ENCODE results near the gene MOB1B. TPM values are rescaled to one million over a fixed set of nuclear protein-coding genes. Genes with fewer than 3 reads are reported as not detected.
"Not testable (repeated sequence)": the region's sequence is repeated elsewhere in the genome, so short reads cannot be mapped to it uniquely, and the experiment has no call there.

MOB1B gene
- polyA plus RNA-seq, 3 donors: 35.2 to 73.4 (median 48.4) TPM

DNA sequence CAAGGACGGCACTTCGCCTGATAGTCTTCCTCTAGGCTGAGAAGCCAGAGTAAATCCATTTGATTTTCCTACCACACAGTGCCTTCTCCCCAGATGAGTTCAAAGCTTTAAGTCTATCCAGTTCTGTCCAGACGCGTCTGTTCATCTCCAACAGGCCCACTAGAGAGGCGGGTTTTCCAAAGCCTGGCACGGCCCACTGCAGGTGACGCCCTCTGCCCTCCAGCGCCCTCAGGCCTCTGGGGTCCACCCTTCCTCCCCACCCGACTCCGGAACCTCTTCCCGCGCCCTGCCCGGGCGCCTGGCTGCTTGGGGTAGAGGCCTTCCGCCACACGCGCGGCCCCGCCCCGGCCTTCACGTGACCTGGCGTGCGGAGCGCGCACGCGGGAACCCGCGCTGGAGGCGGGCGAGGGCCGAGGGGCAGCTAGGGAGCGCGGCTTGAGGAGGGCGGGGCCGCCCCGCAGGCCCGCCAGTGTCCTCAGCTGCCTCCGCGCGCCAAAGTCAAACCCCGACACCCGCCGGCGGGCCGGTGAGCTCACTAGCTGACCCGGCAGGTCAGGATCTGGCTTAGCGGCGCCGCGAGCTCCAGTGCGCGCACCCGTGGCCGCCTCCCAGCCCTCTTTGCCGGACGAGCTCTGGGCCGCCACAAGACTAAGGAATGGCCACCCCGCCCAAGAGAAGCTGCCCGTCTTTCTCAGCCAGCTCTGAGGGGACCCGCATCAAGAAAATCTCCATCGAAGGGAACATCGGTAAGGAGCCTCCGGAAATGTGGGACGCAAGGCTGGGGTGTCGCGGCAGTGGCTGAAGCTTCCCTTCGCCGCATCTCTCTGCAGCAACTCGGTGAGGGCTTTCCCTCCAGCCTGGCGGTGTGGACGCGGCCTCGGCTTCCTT is 91.3 kb downstream of the MOB1B start, which contains the start of gene DCK:
DCK (plus strand) TSS at position 469 of the 888 bp plus-strand sequence; CDS start at position 656, 187 bp downstream.
- peak in 10 of 11 donors; percentile 75 to 89 (median 86) for DNase-seq (ENCODE audit: extremely low read depth in 1 of 11, low read depth in 9 of 11, low spot score in 4 of 11)

DNA sequence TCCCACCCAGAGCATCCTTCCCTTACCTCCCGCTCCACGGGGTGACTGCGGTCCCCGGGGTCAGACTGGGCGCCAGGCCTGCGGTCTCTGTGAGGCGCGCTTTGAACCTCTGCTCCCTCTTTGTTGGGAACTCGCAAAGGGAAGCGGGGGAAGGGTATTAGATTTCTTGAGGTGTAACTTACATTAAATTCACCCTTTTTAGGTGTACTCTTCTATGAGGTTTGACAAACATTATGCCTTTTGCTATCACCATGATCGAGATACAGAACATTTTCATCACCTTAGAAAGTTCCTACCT is 91.8 kb downstream of the MOB1B start:
- DNase-seq (ENCODE audit: extremely low read depth in 1 of 11, low read depth in 9 of 11, low spot score in 4 of 11): peak in 1 of 11 donors; percentile 30

DNA sequence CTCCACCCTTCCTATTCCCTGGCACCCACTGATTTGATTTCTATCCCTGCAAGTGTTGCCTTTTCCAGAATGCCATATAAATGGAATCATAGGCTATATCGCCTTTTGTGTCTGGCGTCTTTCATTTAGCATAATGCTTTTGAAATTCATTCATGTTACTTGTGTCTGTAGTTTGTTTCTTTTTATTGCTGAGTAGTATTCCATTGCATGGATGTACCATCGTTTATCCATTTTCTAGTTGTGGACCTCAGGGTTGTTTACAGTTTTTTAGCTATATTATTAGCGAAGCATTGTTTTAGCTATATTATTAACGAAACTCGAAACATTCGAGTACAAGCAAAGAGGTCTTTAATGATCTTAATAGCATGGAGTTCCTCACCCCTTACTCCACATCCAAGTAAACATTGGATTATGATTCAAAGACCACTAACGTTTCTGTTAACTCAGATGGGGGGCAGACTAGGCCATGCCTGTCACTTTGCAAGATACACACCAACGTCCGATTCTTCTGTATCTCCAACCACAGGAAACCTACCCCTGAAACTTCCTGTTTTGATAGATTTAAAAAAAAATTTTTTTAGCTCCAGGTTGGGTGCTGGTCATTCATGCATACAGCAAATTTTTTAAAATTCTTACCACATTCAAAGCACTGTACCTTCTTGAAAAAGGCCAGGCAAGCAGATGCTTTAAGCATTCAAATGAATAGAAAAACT is 92.4 kb downstream of the MOB1B start:
- no peak for DNase-seq (ENCODE audit: extremely low read depth in 1 of 11, low read depth in 9 of 11, low spot score in 4 of 11)

DNA sequence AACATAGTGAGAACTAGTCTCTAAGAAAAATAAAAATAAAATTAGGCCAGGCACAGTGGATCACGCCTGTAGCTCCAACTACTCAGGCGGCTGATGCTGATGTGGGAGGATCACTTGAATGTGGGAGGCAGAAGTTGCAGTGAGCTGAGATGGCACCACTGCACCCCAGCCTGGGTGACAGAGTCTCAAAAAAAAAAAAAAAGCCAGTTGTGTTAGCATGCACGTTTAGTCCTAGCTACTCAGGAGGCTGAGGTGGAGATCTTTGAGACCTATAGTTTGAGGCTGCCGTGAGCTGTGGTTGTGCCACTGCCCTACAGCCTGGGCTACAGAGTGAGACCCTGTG is 93.8 kb downstream of the MOB1B start:
- no peak for DNase-seq (ENCODE audit: extremely low read depth in 1 of 11, low read depth in 9 of 11, low spot score in 4 of 11)

DNA sequence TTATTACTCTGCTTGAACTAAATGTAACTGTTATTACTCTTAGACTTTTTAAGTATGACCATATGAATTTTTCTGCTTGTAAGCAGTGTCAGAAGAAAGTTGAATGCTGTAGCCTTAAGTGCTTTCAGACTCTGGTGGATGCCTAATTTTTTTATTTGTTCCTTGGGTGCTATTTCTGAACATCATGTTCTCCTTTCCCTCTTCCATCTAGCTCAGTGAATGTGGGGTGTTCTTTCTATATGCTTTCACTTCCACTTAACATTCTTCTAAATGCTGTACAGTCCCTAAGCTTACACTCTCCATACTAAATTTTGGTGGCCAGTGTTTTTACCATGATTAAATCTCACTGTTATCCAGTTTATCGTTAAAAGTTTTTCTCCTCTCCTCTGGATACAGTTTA is 94.9 kb downstream of the MOB1B start:
- no peak for DNase-seq (ENCODE audit: extremely low read depth in 1 of 11, low read depth in 9 of 11, low spot score in 4 of 11)

DNA sequence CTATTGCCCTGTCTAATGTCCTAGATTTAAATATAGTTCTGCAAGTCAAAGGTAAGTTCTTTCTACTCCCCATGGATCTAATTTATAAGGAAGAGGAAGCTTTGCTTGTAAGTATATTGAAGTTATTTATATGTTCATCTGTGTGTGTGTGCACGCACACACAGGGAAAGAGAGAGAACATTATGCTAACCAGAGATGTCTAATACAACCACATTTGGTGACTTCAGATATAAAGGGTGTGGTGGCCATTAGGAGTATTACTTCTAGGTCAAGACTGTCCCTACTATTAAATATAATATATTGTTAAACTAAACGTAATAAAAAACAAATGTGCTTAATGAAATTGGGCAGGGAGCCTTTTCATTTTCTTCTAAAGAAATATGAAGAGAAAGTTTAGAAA is 95.4 kb downstream of the MOB1B start:
- no peak for DNase-seq (ENCODE audit: extremely low read depth in 1 of 11, low read depth in 9 of 11, low spot score in 4 of 11)

DNA sequence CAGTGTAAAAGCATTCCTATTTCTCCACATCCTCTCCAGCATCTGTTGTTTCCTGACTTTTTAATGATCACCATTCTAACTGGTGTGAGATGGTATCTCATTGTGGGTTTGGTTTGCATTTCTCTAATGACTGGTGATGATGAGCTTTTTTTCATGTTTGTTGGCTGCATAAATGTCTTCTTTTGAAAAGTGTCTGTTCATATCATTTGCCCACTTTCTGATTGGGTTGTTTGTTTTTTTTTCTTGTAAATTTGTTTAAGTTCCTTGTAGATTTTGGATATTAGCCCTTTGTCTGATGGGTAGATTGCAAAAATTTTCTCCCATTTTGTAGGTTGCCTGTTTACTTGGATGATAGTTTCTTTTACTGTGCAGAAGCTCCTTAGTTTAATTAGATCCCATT is 97.5 kb downstream of the MOB1B start:
- DNase-seq (ENCODE audit: extremely low read depth in 1 of 11, low read depth in 9 of 11, low spot score in 4 of 11): not testable (repeated sequence)

DNA sequence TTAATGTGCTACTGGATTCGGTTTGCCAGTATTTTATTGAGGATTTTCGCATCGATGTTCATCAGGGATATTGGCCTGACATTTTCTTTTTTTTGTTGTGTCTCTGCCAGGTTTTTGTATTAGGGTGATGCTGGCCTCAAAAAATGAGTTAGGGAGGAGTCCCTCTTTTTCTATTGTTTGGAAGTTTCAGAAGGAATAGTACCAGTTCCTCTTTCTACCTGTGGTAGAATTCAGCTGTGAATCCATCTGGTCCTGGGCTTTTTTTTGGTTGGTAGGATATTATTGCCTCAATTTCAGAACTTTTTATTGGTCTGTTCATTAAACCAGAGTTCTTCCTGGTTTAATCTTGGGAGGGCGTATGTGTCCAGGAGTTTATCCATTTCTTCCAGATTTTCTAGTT is 99.2 kb downstream of the MOB1B start:
- DNase-seq (ENCODE audit: extremely low read depth in 1 of 11, low read depth in 9 of 11, low spot score in 4 of 11): not testable (repeated sequence)

DNA sequence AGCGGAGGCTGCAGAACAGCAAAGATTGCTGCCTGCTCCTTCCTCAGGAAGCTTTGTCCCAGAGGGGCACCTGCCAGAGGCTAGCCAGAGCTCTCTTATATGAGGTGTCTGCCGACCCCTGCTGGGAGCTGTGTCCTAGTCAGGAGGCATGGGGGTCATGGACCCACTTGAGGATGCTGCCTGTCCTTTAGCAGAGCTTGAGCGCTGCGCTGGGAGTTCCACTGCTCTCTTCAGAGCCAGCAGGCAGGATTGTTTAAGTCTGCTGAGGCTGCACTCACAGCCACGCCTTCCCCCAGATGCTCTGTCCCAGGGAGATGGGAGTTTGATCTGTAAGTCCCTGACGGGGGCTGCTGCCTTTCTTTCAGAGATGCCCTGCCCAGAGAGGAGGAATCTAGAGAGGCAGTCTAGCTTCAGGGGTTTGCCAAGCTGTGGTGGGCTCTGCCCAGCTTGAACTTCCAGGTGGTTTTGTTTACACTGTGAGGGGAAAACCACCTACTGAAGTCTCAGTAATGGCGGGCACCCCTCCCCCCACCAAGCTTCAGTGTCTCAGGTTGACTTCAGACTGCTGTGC is 102.2 kb downstream of the MOB1B start:
- no peak for DNase-seq (ENCODE audit: extremely low read depth in 1 of 11, low read depth in 9 of 11, low spot score in 4 of 11)

DNA sequence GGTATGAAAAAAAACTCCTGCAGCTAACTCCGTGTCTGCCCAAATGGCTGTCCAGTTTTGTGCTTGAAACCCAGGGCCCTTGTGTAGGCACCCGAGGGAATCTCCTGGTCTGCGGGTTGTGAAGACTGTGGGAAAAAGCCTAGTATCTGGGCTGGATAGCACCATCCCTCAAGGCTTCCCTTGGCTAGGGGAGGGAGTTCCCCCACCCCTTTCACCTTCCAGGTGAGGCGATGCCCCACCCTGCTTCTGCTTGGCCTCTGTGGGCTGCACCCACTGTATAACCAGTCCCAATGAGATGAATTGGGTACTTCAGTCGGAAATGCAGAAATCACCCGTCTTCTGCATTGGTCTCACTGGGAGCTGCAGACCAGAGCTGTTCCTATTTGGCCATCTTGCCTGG is 102.9 kb downstream of the MOB1B start:
- not testable (repeated sequence) for DNase-seq (ENCODE audit: extremely low read depth in 1 of 11, low read depth in 9 of 11, low spot score in 4 of 11)

DNA sequence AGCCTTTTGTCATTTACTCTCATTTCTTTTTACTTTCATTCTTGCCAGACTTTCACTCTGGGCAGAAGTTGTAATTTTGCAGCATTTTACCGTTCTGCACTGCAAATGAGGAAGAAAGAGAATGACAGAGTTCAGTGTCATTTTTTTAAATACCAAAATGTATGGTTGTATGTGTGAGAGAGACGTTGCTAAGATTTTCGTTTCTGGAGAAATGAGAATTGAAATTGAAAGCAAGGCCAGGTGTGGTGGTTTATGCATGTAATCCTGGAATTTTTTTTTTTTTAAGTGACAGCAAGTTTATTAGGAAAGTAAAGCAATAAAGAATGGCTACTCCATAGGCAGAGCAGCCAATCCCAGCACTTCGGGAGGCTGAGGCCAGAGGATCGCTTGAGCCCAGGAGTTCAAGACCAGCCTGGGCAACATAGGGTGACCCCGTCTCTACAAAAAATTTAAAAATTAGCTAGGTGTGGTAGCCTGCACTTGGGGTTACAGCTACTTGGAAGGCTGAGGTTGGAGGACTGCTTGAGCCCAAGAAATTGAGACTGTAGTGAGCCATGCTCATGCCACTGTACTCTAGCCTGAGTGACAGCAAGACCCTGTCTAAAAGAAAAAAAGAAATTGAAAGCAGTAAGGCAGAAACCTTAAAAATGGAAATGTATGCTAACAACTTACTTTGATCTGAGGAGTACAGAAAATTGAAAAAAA is 104.2 kb downstream of the MOB1B start:
- no peak for DNase-seq (ENCODE audit: extremely low read depth in 1 of 11, low read depth in 9 of 11, low spot score in 4 of 11)

DNA sequence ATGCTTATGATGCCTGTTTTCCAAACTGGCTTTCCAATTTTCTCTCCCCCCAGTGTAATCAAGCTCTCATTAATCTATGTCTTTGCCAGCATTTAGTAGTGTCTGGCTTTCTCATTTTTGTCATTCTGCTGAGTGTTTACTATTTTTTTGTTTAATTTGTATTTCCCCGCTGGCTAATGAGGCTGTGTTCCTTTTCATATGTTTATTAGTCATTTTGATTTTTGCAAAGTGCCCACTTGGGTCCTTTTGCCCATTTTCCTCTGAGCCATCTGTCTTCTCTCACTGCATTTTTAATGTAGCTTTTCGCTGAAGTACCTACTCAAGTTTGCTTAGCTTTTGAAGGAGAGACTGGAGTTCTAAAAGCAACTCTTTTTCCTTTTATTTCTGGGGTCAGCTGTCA is 106.0 kb downstream of the MOB1B start:
- DNase-seq (ENCODE audit: extremely low read depth in 1 of 11, low read depth in 9 of 11, low spot score in 4 of 11): no peak

DNA sequence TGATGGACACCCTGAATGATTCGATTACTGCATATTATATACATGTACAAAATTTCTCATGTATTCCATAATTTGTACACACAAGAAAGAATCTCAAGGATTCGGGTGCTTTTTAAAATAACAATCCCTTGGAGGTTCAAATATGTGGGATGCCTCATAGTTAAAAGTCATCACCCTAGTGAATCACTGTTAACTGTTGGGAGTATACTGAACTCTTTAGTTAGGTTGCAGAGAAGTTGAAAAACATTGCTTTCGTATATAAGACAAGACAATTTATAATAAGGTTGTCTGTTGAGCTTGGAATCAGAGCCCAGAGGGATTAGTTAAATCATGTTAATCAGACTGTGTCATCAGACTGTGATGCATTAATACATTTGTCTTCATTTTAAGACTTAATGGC is 106.9 kb downstream of the MOB1B start:
- DNase-seq (ENCODE audit: extremely low read depth in 1 of 11, low read depth in 9 of 11, low spot score in 4 of 11): no peak

DNA sequence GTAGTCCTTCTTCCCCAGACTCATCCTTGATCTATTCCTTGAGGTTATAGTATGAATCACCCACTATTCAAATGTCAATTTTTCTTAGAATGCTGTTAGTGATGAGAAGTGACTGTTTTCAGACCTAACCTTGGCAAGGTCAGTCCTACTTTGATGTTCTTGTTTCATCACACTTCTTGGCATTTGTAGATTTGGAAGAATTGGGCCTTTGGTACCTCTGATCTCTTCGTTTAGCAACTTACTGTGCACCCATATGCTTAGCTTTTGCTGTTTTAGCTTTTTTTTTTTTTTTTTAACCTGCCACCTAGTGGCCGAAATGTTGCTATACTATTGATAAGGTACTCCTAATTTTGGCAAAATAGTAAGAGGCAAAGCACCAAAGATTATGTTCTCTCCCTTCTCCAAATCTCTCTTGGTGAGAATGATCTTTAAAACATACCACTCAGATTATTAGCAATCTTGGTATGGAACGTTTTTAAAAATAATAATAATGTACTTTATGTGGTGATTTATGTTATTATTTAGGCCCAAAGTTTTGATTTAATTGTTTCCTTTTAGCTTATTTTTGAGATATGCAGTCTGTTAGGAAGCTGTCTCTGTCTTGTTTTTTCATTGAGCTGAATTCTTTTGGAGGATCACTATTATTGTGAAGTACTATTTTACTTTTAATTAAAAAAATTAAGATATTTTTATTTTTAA is 107.9 kb downstream of the MOB1B start:
- peak in 1 of 11 donors; percentile 35 for DNase-seq (ENCODE audit: extremely low read depth in 1 of 11, low read depth in 9 of 11, low spot score in 4 of 11)

DNA sequence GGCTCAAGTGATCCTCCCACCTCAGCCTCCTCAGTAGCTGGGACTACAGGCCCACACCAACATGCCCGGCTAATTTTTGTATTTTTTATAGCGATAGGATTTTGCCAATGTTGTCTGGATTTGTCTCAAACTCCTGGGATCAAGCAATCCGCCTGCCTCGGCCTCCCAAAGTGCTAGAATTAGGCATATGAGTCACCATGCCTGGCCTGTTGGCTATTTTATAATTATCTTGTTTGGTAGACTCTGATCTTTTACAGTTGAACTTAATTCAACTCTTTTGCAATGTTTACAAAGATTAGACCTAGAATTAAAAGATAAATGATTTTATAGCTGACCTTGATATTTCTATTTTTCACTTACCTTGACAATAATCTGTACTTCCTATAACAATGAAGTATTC is 109.3 kb downstream of the MOB1B start:
- no peak for DNase-seq (ENCODE audit: extremely low read depth in 1 of 11, low read depth in 9 of 11, low spot score in 4 of 11)

DNA sequence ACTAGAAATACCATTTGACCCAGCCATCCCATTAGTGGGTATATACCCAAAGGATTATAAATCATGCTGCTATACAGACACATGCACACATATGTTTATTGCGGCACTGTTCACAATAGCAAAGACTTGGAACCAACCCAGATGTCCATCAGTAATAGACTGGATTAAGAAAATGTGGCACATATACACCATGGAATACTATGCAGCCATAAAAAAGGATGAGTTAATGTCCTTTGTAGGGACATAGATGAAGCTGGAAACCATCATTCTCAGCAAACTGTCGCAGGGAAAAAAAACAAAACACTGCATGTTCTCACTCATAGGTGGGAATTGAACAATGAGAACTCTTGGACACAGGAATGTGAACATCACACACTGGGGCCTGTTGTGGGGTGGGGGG is 115.2 kb downstream of the MOB1B start:
- not testable (repeated sequence) for DNase-seq (ENCODE audit: extremely low read depth in 1 of 11, low read depth in 9 of 11, low spot score in 4 of 11)

DNA sequence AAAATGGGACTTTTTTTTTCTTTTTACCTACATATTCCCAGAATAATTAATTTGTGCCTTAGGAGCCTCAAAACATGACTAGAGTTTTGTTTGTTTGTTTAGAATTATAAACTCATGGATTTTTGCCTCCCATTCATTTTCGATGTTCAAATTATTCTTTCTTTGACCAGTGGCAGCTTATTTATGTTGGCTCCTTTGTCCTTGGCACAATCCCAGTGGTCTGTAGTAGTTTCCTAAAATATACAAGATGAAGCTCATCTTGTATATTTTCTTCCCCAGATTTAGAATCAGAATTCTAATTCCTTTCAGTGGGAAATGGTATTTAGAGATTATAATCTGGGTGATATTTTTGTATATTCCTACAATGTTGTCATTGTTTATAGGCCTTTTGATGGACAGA is 118.4 kb downstream of the MOB1B start:
- DNase-seq (ENCODE audit: extremely low read depth in 1 of 11, low read depth in 9 of 11, low spot score in 4 of 11): no peak

DNA sequence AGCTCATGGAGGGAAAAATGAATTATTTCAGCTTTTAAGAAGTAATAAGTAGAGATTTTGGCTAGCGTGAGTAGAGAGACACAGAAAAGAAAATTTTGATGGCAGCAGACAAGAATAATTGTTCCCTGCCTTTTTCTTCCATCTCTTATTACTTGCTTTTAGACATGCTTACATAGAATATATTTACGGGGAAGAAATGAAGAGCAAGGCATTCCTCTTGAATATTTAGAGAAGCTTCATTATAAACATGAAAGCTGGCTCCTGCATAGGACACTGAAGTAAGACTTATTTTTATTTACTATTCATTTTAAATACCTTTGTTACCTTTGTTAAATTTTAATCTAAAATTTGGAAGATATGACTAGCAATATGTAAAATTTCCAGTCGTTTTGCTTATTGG is 123.5 kb downstream of the MOB1B start:
- no peak for DNase-seq (ENCODE audit: extremely low read depth in 1 of 11, low read depth in 9 of 11, low spot score in 4 of 11)

DNA sequence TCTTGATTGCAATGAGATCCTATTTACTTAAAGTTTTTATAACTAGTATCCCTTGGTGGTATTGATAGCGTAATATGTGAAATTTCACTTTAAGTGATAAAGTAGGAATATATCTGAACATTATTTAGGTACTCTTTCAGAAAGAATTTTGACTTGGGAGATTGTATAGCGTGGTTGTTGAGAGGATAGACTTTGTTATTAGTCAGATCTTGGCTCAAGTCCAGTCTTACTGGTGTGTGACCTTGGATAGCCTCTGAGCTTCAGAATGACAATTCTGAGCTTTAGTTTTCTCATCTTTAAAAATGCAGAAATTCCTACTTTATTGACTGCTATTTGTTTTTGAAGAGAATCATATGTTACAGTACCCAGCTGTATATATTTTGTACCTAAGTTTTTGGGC is 123.9 kb downstream of the MOB1B start:
- peak in 1 of 11 donors; percentile 22 for DNase-seq (ENCODE audit: extremely low read depth in 1 of 11, low read depth in 9 of 11, low spot score in 4 of 11)

All from renal cortex interstitium (tissue), 11 donors.